ENCODE measurements around the gene FHIP1A. TPM values are rescaled to one million over a fixed set of nuclear protein-coding genes. Genes with fewer than 3 reads are reported as not detected.
"Not testable (repeated sequence)": the region's sequence is repeated elsewhere in the genome, so short reads cannot be mapped to it uniquely, and the experiment has no call there.

The FHIP1A gene
- total RNA-seq, 2 experiments from 2014 or later, result 0.05 to 0.18 TPM

GRCh38 chr4:151404802-151405201 lies 4.2 kb upstream of the FHIP1A start:
- H3K27me3 Mint-ChIP-seq, result peaks cover 37% of the 10 kb centered on the region
- CTCF ChIA-PET; H3K4me3 Mint-ChIP-seq; H3K36me3 Mint-ChIP-seq (ENCODE audit: low read depth); H3K9me3 Mint-ChIP-seq; DNase-seq; H3K27ac Mint-ChIP-seq; POLR2A ChIA-PET: not testable (repeated sequence)
- H3K4me1 Mint-ChIP-seq, result peaks cover 22% of the 10 kb centered on the region

- no peak overlapping the region for H3K4me3 Mint-ChIP-seq
- no peak overlapping the region for H3K27ac Mint-ChIP-seq
- no peaks in the 10 kb centered on the region for H3K36me3 Mint-ChIP-seq (ENCODE audit: low read depth)
- CTCF ChIA-PET, result interaction anchor here (1.2 kb wide), 1 partner anchor 198 kb away, joined by 3 read pairs; no protein-coding TSS in a partner anchor
- POLR2A ChIA-PET, result interaction anchor here (1.2 kb wide), 1 partner anchor 42 kb away, joined by 3 read pairs; no protein-coding TSS in a partner anchor
- H3K27me3 Mint-ChIP-seq, result peaks cover 56% of the 10 kb centered on the region
- DNase-seq, result no peak
- H3K9me3 Mint-ChIP-seq, result no peaks in the 10 kb centered on the region
- peaks cover 23% of the 10 kb centered on the region for H3K4me1 Mint-ChIP-seq
These were observed 2.0 kb upstream of the FHIP1A start for GRCh38 chr4:151407018-151407417.

GRCh38 chr4:151407466-151408379 lies 1.3 kb upstream of the FHIP1A start:
- no peaks in the 10 kb centered on the region for H3K36me3 Mint-ChIP-seq (ENCODE audit: low read depth)
- no peaks in the 10 kb centered on the region for H3K9me3 Mint-ChIP-seq
- H3K27me3 Mint-ChIP-seq, result peaks cover 54% of the 10 kb centered on the region
- POLR2A ChIA-PET, result interaction anchor here (1.2 kb wide), 1 partner anchor 42 kb away, joined by 3 read pairs; no protein-coding TSS in a partner anchor
- H3K4me1 Mint-ChIP-seq, result peaks cover 23% of the 10 kb centered on the region
- peak overlapping the region; percentile 76 for H3K4me3 Mint-ChIP-seq
- CTCF ChIA-PET, result interaction anchor here (1.2 kb wide), 1 partner anchor 197 kb away, joined by 3 read pairs; no protein-coding TSS in a partner anchor
- DNase-seq, result peak; percentile 60
- no peak overlapping the region for H3K27ac Mint-ChIP-seq

- H3K4me1 Mint-ChIP-seq, result peaks cover 23% of the 10 kb centered on the region
- no peaks in the 10 kb centered on the region for H3K36me3 Mint-ChIP-seq (ENCODE audit: low read depth)
- ChIA-PET POLR2A (no interaction called here), CTCF (no interaction called here)
- H3K4me3 Mint-ChIP-seq, result peak overlapping the region; percentile 76
- H3K9me3 Mint-ChIP-seq, result no peaks in the 10 kb centered on the region
- no peak for DNase-seq
- peaks cover 54% of the 10 kb centered on the region for H3K27me3 Mint-ChIP-seq
- no peak overlapping the region for H3K27ac Mint-ChIP-seq
These were observed 671 bp upstream of the FHIP1A start for GRCh38 chr4:151408380-151408629.

GRCh38 chr4:151409470-151410313 lies 716 bp downstream of the FHIP1A start:
- Mint-ChIP-seq H3K36me3 (ENCODE audit: low read depth) (no peaks in the 10 kb centered on the region), H3K27ac (no peak overlapping the region), H3K4me3 (peak overlapping the region; percentile 52), H3K4me1 (peaks cover 23% of the 10 kb centered on the region), H3K27me3 (peaks cover 54% of the 10 kb centered on the region), H3K9me3 (no peaks in the 10 kb centered on the region)
- CTCF ChIA-PET, result no interaction called here
- DNase-seq, result no peak
- POLR2A ChIA-PET, result no interaction called here

GRCh38 chr4:151415978-151416377 lies 7.0 kb downstream of the FHIP1A start:
- DNase-seq, result no peak
- H3K36me3 Mint-ChIP-seq (ENCODE audit: low read depth), result no peaks in the 10 kb centered on the region
- peaks cover 12% of the 10 kb centered on the region for H3K27me3 Mint-ChIP-seq
- CTCF ChIA-PET, result no interaction called here
- POLR2A ChIA-PET, result no interaction called here
- H3K4me3 Mint-ChIP-seq, result no peak overlapping the region
- H3K4me1 Mint-ChIP-seq, result no peaks in the 10 kb centered on the region
- H3K27ac Mint-ChIP-seq, result no peak overlapping the region
- no peaks in the 10 kb centered on the region for H3K9me3 Mint-ChIP-seq

- no peak for DNase-seq
- Mint-ChIP-seq H3K36me3 (ENCODE audit: low read depth) (no peaks in the 10 kb centered on the region), H3K9me3 (no peaks in the 10 kb centered on the region), H3K27ac (no peak overlapping the region), H3K27me3 (peaks cover 7% of the 10 kb centered on the region), H3K4me1 (no peaks in the 10 kb centered on the region), H3K4me3 (no peak overlapping the region)
- POLR2A ChIA-PET, result no interaction called here
- CTCF ChIA-PET, result no interaction called here
These were observed 8.2 kb downstream of the FHIP1A start for GRCh38 chr4:151417164-151417571.

GRCh38 chr4:151417766-151418376 lies 8.9 kb downstream of the FHIP1A start:
- CTCF ChIA-PET, result no interaction called here
- H3K36me3 Mint-ChIP-seq (ENCODE audit: low read depth), result no peaks in the 10 kb centered on the region
- POLR2A ChIA-PET, result no interaction called here

GRCh38 chr4:151418385-151418784 lies 9.4 kb downstream of the FHIP1A start:
- Mint-ChIP-seq H3K9me3 (no peaks in the 10 kb centered on the region), H3K27ac (no peak overlapping the region), H3K27me3 (peaks cover 7% of the 10 kb centered on the region), H3K4me3 (no peak overlapping the region), H3K4me1 (no peaks in the 10 kb centered on the region), H3K36me3 (ENCODE audit: low read depth) (no peaks in the 10 kb centered on the region)
- POLR2A ChIA-PET, result no interaction called here
- CTCF ChIA-PET, result no interaction called here
- DNase-seq, result no peak

More at GRCh38 chr4:151417766-151418376, 8.9 kb downstream of the FHIP1A start:
- Mint-ChIP-seq H3K27me3 (peaks cover 7% of the 10 kb centered on the region), H3K27ac (no peak overlapping the region), H3K4me1 (no peaks in the 10 kb centered on the region), H3K4me3 (no peak overlapping the region), H3K9me3 (no peaks in the 10 kb centered on the region)
- DNase-seq, result no peak

GRCh38 chr4:151418856-151419255 lies 9.9 kb downstream of the FHIP1A start:
- Mint-ChIP-seq H3K27ac (no peak overlapping the region), H3K4me3 (no peak overlapping the region), H3K9me3 (no peaks in the 10 kb centered on the region), H3K27me3 (peaks cover 10% of the 10 kb centered on the region), H3K36me3 (ENCODE audit: low read depth) (no peaks in the 10 kb centered on the region), H3K4me1 (no peaks in the 10 kb centered on the region)
- no peak for DNase-seq
- ChIA-PET CTCF (interaction anchor here (0.7 kb wide), 1 partner anchor 1318 kb away, joined by 4 read pairs; no protein-coding TSS in a partner anchor), POLR2A (no interaction called here)

GRCh38 chr4:151420250-151420807 lies 11.4 kb downstream of the FHIP1A start:
- Mint-ChIP-seq H3K4me3 (no peak overlapping the region), H3K27me3 (peaks cover 19% of the 10 kb centered on the region), H3K4me1 (no peaks in the 10 kb centered on the region), H3K36me3 (ENCODE audit: low read depth) (no peaks in the 10 kb centered on the region), H3K9me3 (no peaks in the 10 kb centered on the region), H3K27ac (no peak overlapping the region)
- POLR2A ChIA-PET, result no interaction called here
- CTCF ChIA-PET, result no interaction called here
- no peak for DNase-seq

GRCh38 chr4:151422854-151423253 lies 13.9 kb downstream of the FHIP1A start:
- no peaks in the 10 kb centered on the region for H3K9me3 Mint-ChIP-seq
- H3K4me3 Mint-ChIP-seq, result no peak overlapping the region
- peaks cover 21% of the 10 kb centered on the region for H3K27me3 Mint-ChIP-seq
- no peaks in the 10 kb centered on the region for H3K36me3 Mint-ChIP-seq (ENCODE audit: low read depth)
- ChIA-PET CTCF (no interaction called here), POLR2A (interaction anchor here (0.6 kb wide), 1 partner anchor 1339 kb away, joined by 3 read pairs; no protein-coding TSS in a partner anchor)
- H3K27ac Mint-ChIP-seq, result no peak overlapping the region
- no peak for DNase-seq
- no peaks in the 10 kb centered on the region for H3K4me1 Mint-ChIP-seq

GRCh38 chr4:151426513-151426912 lies 17.5 kb downstream of the FHIP1A start:
- CTCF ChIA-PET, result no interaction called here
- no peak overlapping the region for H3K27ac Mint-ChIP-seq

More at GRCh38 chr4:151426513-151426912, 17.5 kb downstream of the FHIP1A start:
- Mint-ChIP-seq H3K27me3 (peaks cover 25% of the 10 kb centered on the region), H3K4me3 (no peak overlapping the region), H3K9me3 (no peaks in the 10 kb centered on the region), H3K36me3 (ENCODE audit: low read depth) (no peaks in the 10 kb centered on the region), H3K4me1 (peaks cover 4% of the 10 kb centered on the region)
- POLR2A ChIA-PET, result no interaction called here
- DNase-seq, result no peak

Measured in activated CD4-positive, alpha-beta memory T cell treated with anti-CD3 and anti-CD28 coated beads, Interleukin-2, amount 10 ng/mL, durations not matched to agents 7 days and 5 days (primary cell).